IPS-11a (cell line): ENCODE data around the gene ROGDI.
A peak's percentile ranks its signal among the peaks of the same experiment; 100 is the strongest.
"Not testable (repeated sequence)": the region's sequence is repeated elsewhere in the genome, so short reads cannot be mapped to it uniquely, and the experiment has no call there.

Experiments used
- H3K4me3 ChIP-seq: one replicate; pipeline ENCODE4 v1.5.1; 2013; ENCODE audit warnings: low read depth, low read length, control low read depth

Gene ROGDI

DNA sequence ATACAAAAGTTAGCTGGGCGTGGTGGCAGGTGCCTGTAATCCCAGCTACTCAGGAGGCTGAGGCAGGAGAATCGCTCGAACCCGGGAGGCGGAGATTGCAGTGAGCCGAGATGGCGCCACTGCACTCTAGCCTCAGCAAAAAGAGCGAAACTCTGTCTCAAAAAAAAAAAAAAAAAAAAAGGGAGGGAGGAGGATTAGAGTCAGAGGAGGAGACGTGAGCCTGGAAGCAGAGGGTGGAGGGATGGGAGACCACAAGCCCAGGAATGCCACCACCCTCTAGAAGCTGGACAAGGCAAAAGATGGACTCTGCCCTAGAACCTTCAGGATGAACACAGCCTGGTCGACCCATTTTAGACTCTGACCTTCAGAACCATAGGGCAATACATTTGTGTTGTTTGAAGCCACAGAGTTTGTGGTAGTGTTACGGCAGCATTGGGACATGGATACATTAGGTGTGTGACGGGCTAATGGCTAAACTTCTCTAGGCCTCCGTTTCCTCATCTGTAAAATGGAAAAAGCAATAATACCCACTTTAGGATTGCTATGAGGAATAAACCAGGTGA lies 9.4 kb downstream of the ROGDI start:
- no peak overlapping the region for H3K4me3 ChIP-seq

DNA sequence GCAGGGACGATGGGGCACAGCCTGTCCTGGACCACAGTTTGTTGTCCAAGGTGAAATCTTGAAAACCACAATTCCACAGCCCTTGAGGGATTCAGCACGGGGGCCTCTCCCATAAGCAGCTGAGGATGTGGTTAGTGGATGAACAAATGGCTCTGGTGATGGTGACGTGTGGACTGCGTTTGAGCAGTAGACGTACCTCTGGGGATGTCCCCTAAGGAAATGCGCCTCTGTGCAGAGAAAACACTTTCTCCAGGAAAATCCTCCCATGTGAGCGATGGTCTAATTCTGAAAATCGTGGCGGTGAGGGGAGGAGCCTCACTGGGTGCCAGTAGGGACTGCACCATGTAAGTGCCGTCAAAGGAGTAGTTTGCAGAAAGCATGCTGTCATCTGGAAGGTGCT lies 11.6 kb downstream of the ROGDI start:
- H3K4me3 ChIP-seq, result no peak overlapping the region

DNA sequence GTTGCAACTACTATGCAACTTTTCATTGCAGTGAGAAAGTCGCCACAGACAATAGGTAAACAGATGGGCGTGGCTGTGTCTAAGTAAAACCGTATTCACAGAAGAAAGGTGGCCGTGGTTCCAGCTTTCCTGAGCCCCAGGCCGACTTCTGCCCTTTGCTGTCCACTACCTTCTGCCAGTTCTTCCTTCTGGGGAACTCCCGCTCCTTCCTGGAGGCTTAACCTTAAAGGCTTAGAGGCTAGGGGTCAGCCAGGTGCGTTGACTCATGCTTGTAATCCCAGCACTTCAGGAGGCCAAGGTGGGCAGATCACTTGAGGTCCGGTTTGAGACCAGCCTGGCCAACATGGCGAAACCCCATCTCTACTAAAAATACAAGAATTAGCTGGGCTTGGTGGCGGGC lies 12.2 kb downstream of the ROGDI start:
- no peak overlapping the region for H3K4me3 ChIP-seq

- H3K4me3 ChIP-seq, result no peak overlapping the region
These were observed 13.5 kb downstream of the ROGDI start for GRCh38 chr16:4788910-4789309.

- no peak overlapping the region for H3K4me3 ChIP-seq
These were observed 13.9 kb downstream of the ROGDI start for GRCh38 chr16:4788489-4788889.

DNA sequence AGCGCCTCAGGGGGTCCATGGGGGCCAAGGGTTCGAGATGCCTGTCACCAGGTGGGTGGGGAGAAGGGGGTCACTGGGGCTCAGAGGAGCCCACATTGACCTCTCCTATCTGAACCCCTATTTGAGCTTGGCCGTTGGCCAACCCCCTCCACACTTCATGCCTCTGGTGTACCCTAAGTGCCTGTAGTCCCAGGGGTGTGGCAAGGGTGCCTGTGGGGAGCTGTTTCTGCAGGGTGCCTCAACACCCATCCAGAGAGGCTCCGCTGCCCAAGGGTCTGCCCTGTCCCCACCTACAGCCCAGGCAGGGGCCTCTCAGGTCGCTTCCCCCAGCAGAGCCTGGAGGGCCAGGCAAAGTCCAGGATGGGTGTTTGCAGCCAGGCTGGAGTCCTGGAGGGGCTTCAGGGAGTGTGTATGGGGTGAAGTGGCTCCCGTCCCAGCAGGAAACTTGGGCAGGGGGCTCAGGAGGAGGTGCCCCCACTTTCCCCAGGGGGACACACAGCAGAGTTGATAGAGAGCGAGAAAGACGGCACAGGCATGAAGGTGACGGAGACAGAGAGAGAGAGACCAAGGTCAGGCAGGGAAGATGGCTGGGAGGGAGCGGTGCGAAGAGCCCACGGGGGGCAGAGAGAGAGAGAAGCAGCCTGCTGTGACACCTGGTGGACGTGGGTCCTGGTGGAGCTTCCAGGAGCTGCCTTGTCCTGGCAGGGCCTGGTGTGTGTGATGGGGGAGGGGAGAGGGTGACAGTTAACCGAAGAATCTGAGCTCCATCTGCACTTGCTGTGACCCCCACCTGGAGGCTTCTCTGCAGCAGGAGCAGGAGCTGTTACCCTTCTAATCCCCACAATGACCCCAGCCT lies 14.6 kb downstream of the ROGDI start, which contains the start of gene SEPTIN12:
Gene SEPTIN12 (minus strand): TSS at position 719 of the 856 bp plus-strand sequence. CDS start 700 bp downstream, at position 19.
- no peak within 1 kb of the TSS for H3K4me3 ChIP-seq

DNA sequence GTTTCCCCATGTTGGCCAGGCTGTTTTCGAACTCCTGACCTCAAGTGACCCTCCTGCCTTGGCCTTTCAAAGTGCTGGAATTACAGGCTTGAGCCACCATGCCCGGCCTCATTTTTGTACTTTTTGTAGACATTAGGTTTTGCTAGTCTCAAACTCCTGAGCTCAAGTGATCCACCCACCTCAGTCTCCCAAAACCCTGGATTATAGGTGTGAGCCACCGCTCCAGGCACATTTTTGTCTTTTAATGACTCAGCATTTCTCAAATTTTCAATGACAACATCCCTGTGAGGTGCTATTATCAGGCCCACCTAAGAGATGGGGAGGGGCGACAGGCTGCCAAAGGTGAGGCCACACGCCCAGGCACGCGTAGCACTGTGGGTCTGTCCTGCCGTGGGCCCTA lies 15.4 kb downstream of the ROGDI start:
- H3K4me3 ChIP-seq, result no peak overlapping the region

- no peak overlapping the region for H3K4me3 ChIP-seq
These were observed 16.5 kb downstream of the ROGDI start for GRCh38 chr16:4785758-4786433.

GRCh38 chr16:4784444-4784987 lies 17.9 kb downstream of the ROGDI start:
- not testable (repeated sequence) for H3K4me3 ChIP-seq

GRCh38 chr16:4783951-4784336 lies 18.5 kb downstream of the ROGDI start:
- no peak overlapping the region for H3K4me3 ChIP-seq

- no peak overlapping the region for H3K4me3 ChIP-seq
These were observed 19.0 kb downstream of the ROGDI start for GRCh38 chr16:4783251-4783950.

DNA sequence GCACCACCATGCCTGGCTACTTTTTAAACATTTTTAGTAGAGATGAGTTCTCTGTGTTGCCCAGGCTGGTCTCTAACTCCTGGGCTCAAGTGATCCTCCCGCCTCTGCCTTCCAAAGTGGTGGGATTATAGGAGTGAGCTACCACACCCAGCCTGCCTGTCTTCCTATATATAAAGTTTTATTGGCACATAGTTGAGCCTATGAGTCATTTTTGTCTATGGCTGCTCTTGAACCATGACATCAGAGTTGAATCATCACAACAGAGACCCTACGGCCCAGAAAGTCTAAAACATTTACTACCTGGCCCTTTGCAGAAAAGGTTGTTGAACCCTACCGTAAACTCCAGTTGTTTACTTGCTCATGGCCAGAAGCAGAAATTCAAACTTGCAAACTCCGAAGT lies 22.2 kb downstream of the ROGDI start:
- no peak overlapping the region for H3K4me3 ChIP-seq

- no peak overlapping the region for H3K4me3 ChIP-seq
These were observed 24.4 kb downstream of the ROGDI start for GRCh38 chr16:4778050-4778392.

DNA sequence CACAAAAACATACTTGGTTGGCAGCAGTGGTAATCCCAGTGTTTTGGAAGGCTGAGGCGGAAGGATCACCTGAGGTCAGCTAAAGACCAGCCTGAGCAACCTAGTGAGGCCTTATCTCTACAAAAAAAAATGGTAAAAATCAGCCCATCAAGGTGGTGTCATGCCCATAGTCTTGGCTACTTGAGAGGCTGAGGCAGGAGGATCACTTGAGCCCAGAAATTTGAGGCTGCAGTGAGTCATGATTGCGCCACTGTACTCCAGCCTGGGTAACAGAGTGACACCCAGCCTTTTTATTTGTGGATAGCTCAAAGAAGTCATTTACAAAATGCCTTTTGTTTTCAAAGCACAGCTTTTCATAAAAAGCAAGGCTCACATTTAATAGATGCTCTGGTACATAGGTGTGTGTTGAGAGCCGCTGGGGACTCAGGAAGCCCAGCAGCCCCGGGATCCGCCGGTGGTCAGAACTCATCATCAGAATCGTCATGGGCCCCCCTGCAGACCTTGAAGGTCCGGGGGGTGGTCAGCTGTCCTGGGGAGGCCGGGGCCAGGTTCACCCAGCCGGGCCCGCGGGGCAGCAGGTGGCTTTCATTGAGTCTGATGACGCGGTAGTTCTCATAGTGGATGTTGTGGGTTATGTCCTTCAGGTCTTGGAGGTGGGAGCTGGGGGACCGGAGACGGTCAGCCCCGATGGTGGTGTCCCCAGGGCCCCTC lies 24.9 kb downstream of the ROGDI start:
- H3K4me3 ChIP-seq, result no peak overlapping the region

DNA sequence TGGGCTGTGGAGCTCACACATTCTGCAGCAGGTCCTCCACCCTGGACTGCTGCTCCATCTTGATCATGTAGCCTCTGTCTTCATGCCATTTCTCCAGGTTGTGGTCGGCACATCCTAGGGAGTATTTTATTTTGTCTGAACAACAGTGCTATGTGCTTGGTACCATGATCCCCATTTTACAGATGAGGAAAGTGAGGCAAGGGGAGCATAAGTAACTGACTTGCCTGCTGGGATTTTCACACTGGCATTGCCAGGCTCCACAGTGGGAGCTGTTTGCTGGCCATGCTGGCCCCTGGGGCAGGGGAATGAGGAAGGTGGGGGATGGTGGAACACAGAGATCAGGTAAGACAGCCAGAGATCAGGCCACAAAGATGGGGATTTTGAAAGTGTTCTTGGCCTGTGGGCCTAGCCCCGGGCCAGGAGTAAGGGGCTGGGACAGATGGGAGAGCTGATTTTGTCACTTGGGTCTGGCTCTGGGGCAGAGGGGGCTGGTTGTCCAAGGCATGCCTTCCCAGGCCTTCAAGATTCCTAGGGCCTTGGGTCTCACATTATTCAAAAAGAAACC lies 26.2 kb downstream of the ROGDI start:
- no peak overlapping the region for H3K4me3 ChIP-seq

GRCh38 chr16:4775005-4775404 lies 27.4 kb downstream of the ROGDI start:
- H3K4me3 ChIP-seq, result no peak overlapping the region

- H3K4me3 ChIP-seq, result no peak overlapping the region
These were observed 30.1 kb downstream of the ROGDI start for GRCh38 chr16:4772351-4772750.

- no peak overlapping the region for H3K4me3 ChIP-seq
These were observed 30.8 kb downstream of the ROGDI start for GRCh38 chr16:4771646-4772045.

DNA sequence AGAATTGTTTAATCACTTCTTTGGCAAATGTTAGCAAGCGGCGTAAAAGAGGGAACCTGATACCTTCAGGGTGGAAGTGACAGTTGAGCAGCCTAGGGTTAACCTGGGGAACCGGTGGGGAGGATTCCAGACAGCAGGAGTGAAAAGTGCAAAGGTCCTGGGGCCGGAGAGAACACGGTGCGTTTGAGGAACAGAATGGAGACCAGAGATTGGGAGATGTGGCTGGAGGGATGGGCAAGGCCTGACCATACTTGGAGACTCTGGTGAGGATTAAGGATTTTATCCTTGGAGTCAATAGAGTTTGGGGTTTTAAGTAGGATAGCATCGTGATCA lies 33.2 kb downstream of the ROGDI start:
- peak overlapping the region; percentile 41 for H3K4me3 ChIP-seq

DNA sequence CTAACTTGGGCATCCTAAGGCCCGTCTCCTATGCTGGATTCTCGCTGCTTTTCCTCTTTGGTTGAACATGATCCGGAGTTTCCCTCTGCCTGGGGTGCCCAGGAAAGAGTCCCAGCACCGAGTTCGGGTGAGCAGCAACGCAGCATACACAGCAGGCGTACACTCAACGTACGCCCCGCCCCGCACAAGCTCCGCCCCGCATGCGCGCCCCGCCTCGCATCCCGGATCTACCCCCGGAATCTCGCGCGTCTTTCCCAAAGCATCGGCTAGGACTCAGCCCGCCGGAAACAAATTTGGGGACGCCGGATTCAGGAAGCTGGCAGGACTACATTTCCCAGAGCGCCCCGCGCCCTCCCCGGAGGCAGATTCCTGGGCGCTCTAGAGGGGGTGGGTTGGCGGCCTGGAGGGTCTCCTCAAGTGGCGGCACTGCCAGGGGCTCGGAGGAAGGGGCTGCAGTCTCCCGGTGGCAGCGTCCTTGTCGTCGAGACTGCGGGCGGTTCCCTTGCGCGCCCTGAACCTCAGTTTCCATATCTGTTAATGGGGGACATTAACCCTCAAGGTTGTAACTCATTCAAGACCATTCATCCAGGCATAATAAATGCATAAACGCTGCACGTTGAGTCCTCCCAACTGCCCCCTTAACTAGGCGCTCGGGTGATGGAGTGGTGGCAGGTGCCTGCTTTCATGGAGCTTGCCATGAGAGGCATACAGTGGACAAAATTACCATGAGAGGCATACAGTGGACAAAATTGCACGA lies 33.7 kb downstream of the ROGDI start:
- peak overlapping the region; percentile 41 for H3K4me3 ChIP-seq
